WTC11 (cell line): ENCODE data around the gene YDJC.

Source experiments
- CREB1 ChIP-seq: sonication (generic); formaldehyde crosslinking; IDR thresholded peaks from 2 replicates; pipeline ENCODE4 v1.8.0; 2023; ENCODE audit warnings: mild to moderate bottlenecking, missing genetic modification reagents
- NR1H2 ChIP-seq: sonication (generic); formaldehyde crosslinking; IDR thresholded peaks from 2 replicates; pipeline ENCODE4 v1.9.0; 2021; ENCODE audit warnings: mild to moderate bottlenecking, moderate library complexity, missing genetic modification reagents
- SP1 ChIP-seq: sonication (generic); formaldehyde crosslinking; conservative IDR thresholded peaks from 2 replicates; pipeline ENCODE4 v1.8.1; 2022; ENCODE audit warnings: missing genetic modification reagents
- ZNF121 ChIP-seq: sonication (generic); formaldehyde crosslinking; IDR thresholded peaks from 2 replicates; pipeline ENCODE4 v1.8.0; 2023; ENCODE audit warnings: missing genetic modification reagents
- ZNF138 ChIP-seq: sonication (generic); formaldehyde crosslinking; conservative IDR thresholded peaks from 2 replicates; pipeline ENCODE4 v1.8.1; 2022; ENCODE audit warnings: mild to moderate bottlenecking, moderate library complexity, missing genetic modification reagents
- ZNF232 ChIP-seq: sonication (generic); formaldehyde crosslinking; IDR thresholded peaks from 2 replicates; pipeline ENCODE4 v1.8.0; 2022; ENCODE audit warnings: mild to moderate bottlenecking, missing genetic modification reagents
- TF ChIP-seq, protein P1 (sequence below): sonication (generic); formaldehyde crosslinking; IDR thresholded peaks from 2 replicates; pipeline ENCODE4 v1.8.0; 2022; ENCODE audit warnings: mild to moderate bottlenecking, missing genetic modification reagents
- TF ChIP-seq, protein P2 (sequence below): sonication (generic); formaldehyde crosslinking; IDR thresholded peaks from 2 replicates; pipeline ENCODE4 v1.8.1; 2023; ENCODE audit warnings: mild to moderate bottlenecking, missing genetic modification reagents, borderline replicate concordance
- TF ChIP-seq, protein P3 (sequence below): fragments of 200-600 bp; IDR thresholded peaks from 2 replicates; pipeline ENCODE4 v1.8.0; 2022; ENCODE audit warnings: antibody characterized with exemption
- TF ChIP-seq, protein P4 (sequence below): sonication (generic); formaldehyde crosslinking; IDR thresholded peaks from 2 replicates; pipeline ENCODE4 v1.8.0; 2022; ENCODE audit warnings: mild to moderate bottlenecking, missing genetic modification reagents
- TF ChIP-seq, protein P5 (sequence below): sonication (generic); formaldehyde crosslinking; IDR thresholded peaks from 2 replicates; pipeline ENCODE4 v1.8.0; 2023; ENCODE audit warnings: missing genetic modification reagents
- TF ChIP-seq, protein P6 (sequence below): sonication (generic); formaldehyde crosslinking; IDR thresholded peaks from 2 replicates; pipeline ENCODE4 v1.8.1; 2023; ENCODE audit warnings: mild to moderate bottlenecking, missing genetic modification reagents, moderate library complexity
- TF ChIP-seq, protein P7 (sequence below): sonication (generic); formaldehyde crosslinking; IDR thresholded peaks from 2 replicates; pipeline ENCODE4 v1.8.0; 2023; ENCODE audit warnings: missing genetic modification reagents, mild to moderate bottlenecking, borderline replicate concordance

DNA sequence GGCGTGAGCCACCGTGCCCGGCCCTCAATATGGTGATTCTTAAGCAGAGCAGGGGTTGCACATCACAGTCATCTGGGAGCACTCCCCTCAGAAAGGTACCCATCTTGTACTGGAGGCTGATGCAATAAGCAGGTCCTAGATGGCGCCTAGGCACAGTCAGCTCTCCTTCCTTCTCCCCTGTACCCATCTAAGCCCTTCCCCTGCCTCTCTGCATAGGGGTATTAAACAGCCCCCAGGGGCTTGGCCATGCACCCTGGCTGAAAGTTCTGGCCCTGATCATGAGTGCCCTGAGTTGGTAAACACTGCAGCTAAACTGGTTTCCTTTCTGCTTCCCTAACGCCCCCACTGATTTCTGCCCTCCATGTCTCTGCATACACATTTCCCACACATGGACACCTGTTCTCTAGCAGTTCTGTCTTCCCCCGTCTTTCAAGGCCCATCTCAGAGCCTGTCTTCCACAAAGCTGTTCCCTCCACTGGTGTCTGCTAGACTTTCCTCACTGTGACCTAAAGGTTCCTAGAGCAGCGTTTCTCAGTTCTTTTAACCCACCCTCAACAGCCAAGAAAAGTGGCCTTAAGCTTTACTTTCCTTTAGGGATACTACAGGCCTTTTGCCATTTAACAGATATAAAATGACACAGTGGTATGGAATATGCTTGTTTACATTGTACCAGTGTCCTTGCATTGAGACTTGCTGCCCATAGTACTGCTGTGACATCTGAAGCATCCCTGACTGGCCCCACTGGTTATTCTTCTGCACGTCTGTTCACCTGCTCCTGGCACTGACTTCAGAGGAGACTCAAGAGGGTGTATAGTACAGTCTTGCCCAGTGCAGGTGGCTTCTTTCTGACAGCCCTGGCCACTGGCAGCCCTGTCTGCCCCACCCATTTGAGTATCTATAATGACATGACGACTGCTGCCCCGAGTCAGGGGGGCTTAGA, 46.8 kb downstream of the YDJC start:
- no peak for TF ChIP-seq ZNF138 (CRISPR knock-in tag)
- TF ChIP-seq, protein P1, sequence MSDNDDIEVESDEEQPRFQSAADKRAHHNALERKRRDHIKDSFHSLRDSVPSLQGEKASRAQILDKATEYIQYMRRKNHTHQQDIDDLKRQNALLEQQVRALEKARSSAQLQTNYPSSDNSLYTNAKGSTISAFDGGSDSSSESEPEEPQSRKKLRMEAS (CRISPR knock-in tag), result no peak
- TF ChIP-seq, protein P2, sequence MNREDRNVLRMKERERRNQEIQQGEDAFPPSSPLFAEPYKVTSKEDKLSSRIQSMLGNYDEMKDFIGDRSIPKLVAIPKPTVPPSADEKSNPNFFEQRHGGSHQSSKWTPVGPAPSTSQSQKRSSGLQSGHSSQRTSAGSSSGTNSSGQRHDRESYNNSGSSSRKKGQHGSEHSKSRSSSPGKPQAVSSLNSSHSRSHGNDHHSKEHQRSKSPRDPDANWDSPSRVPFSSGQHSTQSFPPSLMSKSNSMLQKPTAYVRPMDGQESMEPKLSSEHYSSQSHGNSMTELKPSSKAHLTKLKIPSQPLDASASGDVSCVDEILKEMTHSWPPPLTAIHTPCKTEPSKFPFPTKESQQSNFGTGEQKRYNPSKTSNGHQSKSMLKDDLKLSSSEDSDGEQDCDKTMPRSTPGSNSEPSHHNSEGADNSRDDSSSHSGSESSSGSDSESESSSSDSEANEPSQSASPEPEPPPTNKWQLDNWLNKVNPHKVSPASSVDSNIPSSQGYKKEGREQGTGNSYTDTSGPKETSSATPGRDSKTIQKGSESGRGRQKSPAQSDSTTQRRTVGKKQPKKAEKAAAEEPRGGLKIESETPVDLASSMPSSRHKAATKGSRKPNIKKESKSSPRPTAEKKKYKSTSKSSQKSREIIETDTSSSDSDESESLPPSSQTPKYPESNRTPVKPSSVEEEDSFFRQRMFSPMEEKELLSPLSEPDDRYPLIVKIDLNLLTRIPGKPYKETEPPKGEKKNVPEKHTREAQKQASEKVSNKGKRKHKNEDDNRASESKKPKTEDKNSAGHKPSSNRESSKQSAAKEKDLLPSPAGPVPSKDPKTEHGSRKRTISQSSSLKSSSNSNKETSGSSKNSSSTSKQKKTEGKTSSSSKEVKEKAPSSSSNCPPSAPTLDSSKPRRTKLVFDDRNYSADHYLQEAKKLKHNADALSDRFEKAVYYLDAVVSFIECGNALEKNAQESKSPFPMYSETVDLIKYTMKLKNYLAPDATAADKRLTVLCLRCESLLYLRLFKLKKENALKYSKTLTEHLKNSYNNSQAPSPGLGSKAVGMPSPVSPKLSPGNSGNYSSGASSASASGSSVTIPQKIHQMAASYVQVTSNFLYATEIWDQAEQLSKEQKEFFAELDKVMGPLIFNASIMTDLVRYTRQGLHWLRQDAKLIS, result no peak
- TF ChIP-seq, protein P3, sequence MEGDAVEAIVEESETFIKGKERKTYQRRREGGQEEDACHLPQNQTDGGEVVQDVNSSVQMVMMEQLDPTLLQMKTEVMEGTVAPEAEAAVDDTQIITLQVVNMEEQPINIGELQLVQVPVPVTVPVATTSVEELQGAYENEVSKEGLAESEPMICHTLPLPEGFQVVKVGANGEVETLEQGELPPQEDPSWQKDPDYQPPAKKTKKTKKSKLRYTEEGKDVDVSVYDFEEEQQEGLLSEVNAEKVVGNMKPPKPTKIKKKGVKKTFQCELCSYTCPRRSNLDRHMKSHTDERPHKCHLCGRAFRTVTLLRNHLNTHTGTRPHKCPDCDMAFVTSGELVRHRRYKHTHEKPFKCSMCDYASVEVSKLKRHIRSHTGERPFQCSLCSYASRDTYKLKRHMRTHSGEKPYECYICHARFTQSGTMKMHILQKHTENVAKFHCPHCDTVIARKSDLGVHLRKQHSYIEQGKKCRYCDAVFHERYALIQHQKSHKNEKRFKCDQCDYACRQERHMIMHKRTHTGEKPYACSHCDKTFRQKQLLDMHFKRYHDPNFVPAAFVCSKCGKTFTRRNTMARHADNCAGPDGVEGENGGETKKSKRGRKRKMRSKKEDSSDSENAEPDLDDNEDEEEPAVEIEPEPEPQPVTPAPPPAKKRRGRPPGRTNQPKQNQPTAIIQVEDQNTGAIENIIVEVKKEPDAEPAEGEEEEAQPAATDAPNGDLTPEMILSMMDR, result no peak
- TF ChIP-seq, protein P4, sequence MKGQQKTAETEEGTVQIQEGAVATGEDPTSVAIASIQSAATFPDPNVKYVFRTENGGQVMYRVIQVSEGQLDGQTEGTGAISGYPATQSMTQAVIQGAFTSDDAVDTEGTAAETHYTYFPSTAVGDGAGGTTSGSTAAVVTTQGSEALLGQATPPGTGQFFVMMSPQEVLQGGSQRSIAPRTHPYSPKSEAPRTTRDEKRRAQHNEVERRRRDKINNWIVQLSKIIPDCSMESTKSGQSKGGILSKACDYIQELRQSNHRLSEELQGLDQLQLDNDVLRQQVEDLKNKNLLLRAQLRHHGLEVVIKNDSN (CRISPR knock-in tag), result no peak
- TF ChIP-seq, protein P5, sequence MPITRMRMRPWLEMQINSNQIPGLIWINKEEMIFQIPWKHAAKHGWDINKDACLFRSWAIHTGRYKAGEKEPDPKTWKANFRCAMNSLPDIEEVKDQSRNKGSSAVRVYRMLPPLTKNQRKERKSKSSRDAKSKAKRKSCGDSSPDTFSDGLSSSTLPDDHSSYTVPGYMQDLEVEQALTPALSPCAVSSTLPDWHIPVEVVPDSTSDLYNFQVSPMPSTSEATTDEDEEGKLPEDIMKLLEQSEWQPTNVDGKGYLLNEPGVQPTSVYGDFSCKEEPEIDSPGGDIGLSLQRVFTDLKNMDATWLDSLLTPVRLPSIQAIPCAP (CRISPR knock-in tag), result no peak
- TF ChIP-seq SP1 (CRISPR knock-in tag), result no peak
- no peak for TF ChIP-seq NR1H2 (CRISPR knock-in tag)
- TF ChIP-seq, protein P6, sequence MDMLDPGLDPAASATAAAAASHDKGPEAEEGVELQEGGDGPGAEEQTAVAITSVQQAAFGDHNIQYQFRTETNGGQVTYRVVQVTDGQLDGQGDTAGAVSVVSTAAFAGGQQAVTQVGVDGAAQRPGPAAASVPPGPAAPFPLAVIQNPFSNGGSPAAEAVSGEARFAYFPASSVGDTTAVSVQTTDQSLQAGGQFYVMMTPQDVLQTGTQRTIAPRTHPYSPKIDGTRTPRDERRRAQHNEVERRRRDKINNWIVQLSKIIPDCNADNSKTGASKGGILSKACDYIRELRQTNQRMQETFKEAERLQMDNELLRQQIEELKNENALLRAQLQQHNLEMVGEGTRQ (CRISPR knock-in tag), result no peak
- TF ChIP-seq ZNF232 (CRISPR knock-in tag), result no peak
- no peak for TF ChIP-seq CREB1 (CRISPR knock-in tag)
- TF ChIP-seq, protein P7, sequence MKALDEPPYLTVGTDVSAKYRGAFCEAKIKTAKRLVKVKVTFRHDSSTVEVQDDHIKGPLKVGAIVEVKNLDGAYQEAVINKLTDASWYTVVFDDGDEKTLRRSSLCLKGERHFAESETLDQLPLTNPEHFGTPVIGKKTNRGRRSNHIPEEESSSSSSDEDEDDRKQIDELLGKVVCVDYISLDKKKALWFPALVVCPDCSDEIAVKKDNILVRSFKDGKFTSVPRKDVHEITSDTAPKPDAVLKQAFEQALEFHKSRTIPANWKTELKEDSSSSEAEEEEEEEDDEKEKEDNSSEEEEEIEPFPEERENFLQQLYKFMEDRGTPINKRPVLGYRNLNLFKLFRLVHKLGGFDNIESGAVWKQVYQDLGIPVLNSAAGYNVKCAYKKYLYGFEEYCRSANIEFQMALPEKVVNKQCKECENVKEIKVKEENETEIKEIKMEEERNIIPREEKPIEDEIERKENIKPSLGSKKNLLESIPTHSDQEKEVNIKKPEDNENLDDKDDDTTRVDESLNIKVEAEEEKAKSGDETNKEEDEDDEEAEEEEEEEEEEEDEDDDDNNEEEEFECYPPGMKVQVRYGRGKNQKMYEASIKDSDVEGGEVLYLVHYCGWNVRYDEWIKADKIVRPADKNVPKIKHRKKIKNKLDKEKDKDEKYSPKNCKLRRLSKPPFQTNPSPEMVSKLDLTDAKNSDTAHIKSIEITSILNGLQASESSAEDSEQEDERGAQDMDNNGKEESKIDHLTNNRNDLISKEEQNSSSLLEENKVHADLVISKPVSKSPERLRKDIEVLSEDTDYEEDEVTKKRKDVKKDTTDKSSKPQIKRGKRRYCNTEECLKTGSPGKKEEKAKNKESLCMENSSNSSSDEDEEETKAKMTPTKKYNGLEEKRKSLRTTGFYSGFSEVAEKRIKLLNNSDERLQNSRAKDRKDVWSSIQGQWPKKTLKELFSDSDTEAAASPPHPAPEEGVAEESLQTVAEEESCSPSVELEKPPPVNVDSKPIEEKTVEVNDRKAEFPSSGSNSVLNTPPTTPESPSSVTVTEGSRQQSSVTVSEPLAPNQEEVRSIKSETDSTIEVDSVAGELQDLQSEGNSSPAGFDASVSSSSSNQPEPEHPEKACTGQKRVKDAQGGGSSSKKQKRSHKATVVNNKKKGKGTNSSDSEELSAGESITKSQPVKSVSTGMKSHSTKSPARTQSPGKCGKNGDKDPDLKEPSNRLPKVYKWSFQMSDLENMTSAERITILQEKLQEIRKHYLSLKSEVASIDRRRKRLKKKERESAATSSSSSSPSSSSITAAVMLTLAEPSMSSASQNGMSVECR (CRISPR knock-in tag), result no peak
- no peak for TF ChIP-seq ZNF121
